ENCODE measurements around the gene GLMP. TPM values are rescaled to one million over a fixed set of nuclear protein-coding genes. Genes with fewer than 3 reads are reported as not detected.

Gene GLMP
- total RNA-seq, 3 donors from 2014 or later (not counting 1 experiment from before 2014, with no cell fraction given), result 22.9 to 29.1 (median 26.8) TPM

DNA sequence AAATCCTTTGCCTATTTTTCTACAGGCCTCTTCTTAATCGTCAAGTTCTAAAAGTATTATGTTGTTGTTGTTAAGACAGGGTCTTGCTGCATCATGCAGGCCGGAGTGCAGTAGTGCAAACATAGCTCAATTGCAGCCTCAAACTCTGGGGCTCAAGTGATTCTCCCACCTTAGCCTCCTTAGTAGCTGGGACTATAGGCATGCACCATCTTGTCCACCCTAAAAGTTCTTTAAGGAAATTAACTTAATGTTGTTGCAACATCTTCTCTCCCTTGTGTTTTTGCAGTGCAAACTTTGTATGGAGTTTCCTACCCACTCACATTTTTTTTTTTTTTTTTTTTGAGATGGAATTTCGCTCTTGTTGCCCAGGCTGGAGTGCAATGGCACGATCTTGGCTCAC lies 7.8 kb upstream of the GLMP start:
- Histone ChIP-seq H3K9me3 (ENCODE audit: control insufficient read depth, insufficient read depth, low read length) (no peaks in the 10 kb centered on the region), H3K27me3 (ENCODE audit: control insufficient read depth, insufficient read depth, low read length) (no peaks in the 10 kb centered on the region), H3K27ac (ENCODE audit: low read length) (no peak overlapping the region), H3K4me3 (ENCODE audit: low read length) (no peak overlapping the region), H3K4me1 (ENCODE audit: control insufficient read depth, insufficient read depth, low read length) (no peaks in the 10 kb centered on the region), H3K36me3 (ENCODE audit: control insufficient read depth, insufficient read depth, low read length) (peaks cover 7% of the 10 kb centered on the region)
- no peak for ATAC-seq
- no peak for TF ChIP-seq CTCF (IDR thresholded peaks at IDR 0.05)
- H3K4me3 Mint-ChIP-seq, result no peak overlapping the region
- H3K36me3 Mint-ChIP-seq, result peaks cover 5% of the 10 kb centered on the region
- H3K27ac Mint-ChIP-seq, result no peak overlapping the region
- H3K4me1 Mint-ChIP-seq, result no peaks in the 10 kb centered on the region
- no peaks in the 10 kb centered on the region for H3K9me3 Mint-ChIP-seq
- WGBS (ENCODE audit: insufficient coverage), result 97% methylated on average over 3 of the region's 4 CpGs
- DNase-seq, result no peak
- no peaks in the 10 kb centered on the region for H3K27me3 Mint-ChIP-seq (ENCODE audit: low read depth in 2 of 2)
- intact Hi-C loops (cut with micrococcal nuclease), result no loop called here

DNA sequence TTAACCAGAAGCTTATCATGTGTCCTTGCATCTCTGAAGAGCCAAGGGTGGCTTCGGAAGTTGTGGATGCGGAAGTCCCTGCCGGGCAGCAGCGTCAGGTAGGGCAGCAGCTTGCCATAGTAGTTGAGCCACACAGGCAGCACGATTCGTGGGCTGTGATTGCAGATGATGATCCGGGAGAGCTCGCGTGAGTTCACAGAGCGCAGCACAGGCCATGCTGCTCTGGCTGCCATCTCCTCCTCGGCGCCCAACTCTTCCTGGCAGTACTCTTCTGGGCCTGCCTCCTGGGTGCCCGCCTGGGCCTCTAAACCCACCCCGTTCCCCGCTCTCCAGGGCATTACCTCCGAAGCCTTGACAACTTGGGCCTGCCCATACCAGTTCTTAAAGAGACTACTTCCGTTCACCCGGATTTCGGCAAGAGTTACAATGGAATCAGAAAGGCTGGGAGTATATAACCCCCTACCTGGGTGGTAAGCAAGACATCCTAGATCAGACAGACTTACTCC lies 3.4 kb upstream of the GLMP start, which contains the start of gene VHLL:
TSS of gene VHLL (minus strand) at position 456 of the 506 bp plus-strand sequence. CDS start at position 338, 118 bp downstream.
- Histone ChIP-seq H3K27ac (ENCODE audit: low read length) (no peak within 1 kb of the TSS), H3K27me3 (ENCODE audit: control insufficient read depth, insufficient read depth, low read length) (no peaks in the 10 kb centered on the region), H3K36me3 (ENCODE audit: control insufficient read depth, insufficient read depth, low read length) (no peaks in the 10 kb centered on the region), H3K4me3 (ENCODE audit: low read length) (no peak within 1 kb of the TSS), H3K4me1 (ENCODE audit: control insufficient read depth, insufficient read depth, low read length) (peaks cover 12% of the 10 kb centered on the region), H3K9me3 (ENCODE audit: control insufficient read depth, insufficient read depth, low read length) (no peaks in the 10 kb centered on the region)
- H3K27me3 Mint-ChIP-seq (ENCODE audit: low read depth in 2 of 2), result no peaks in the 10 kb centered on the region
- H3K36me3 Mint-ChIP-seq, result no peaks in the 10 kb centered on the region
- ATAC-seq (no peak), DNase-seq (no peak)
- no peaks in the 10 kb centered on the region for H3K9me3 Mint-ChIP-seq
- no peak within 1 kb of the TSS for H3K27ac Mint-ChIP-seq
- intact Hi-C loops (cut with micrococcal nuclease), result no loop called here
- H3K4me1 Mint-ChIP-seq, result peaks cover 6 to 20% of the 10 kb centered on the region in 2 donors
- H3K4me3 Mint-ChIP-seq, result no peak within 1 kb of the TSS
- TF ChIP-seq CTCF (IDR thresholded peaks at IDR 0.05), result no peak
- 96% methylated on average over 19 of the region's 19 CpGs for WGBS (ENCODE audit: insufficient coverage)

- Mint-ChIP-seq H3K27ac (no peak overlapping the region), H3K27me3 (ENCODE audit: low read depth in 2 of 2) (no peaks in the 10 kb centered on the region), H3K4me3 (no peak overlapping the region), H3K4me1 (peaks cover 6 to 32% of the 10 kb centered on the region in 2 donors), H3K9me3 (no peaks in the 10 kb centered on the region), H3K36me3 (no peaks in the 10 kb centered on the region)
- peaks cover 24% of the 10 kb centered on the region for H3K4me1 ChIP-seq (ENCODE audit: control insufficient read depth, insufficient read depth, low read length)
- DNase-seq (no peak), ATAC-seq (no peak)
- TF ChIP-seq CTCF (IDR thresholded peaks at IDR 0.05), result no peak
- H3K27ac ChIP-seq (ENCODE audit: low read length), result no peak overlapping the region
- no peaks in the 10 kb centered on the region for H3K9me3 ChIP-seq (ENCODE audit: control insufficient read depth, insufficient read depth, low read length)
- 96% methylated on average over 8 of the region's 9 CpGs for WGBS (ENCODE audit: insufficient coverage)
- H3K27me3 ChIP-seq (ENCODE audit: control insufficient read depth, insufficient read depth, low read length), result no peaks in the 10 kb centered on the region
- H3K4me3 ChIP-seq (ENCODE audit: low read length), result no peak overlapping the region
- H3K36me3 ChIP-seq (ENCODE audit: control insufficient read depth, insufficient read depth, low read length), result no peaks in the 10 kb centered on the region
- intact Hi-C loops (cut with micrococcal nuclease), result no loop called here
Measured at GRCh38 chr1:156293895-156294294, 1.6 kb downstream of the GLMP start.

GRCh38 chr1:156293098-156293434 lies 2.4 kb downstream of the GLMP start:
- Mint-ChIP-seq H3K9me3 (no peaks in the 10 kb centered on the region), H3K4me1 (peaks cover 6 to 32% of the 10 kb centered on the region in 2 donors)
- peaks cover 2% of the 10 kb centered on the region for H3K36me3 ChIP-seq (ENCODE audit: control insufficient read depth, insufficient read depth, low read length)

More at GRCh38 chr1:156293098-156293434, 2.4 kb downstream of the GLMP start:
- Histone ChIP-seq H3K4me3 (ENCODE audit: low read length) (no peak overlapping the region), H3K9me3 (ENCODE audit: control insufficient read depth, insufficient read depth, low read length) (no peaks in the 10 kb centered on the region), H3K27me3 (ENCODE audit: control insufficient read depth, insufficient read depth, low read length) (no peaks in the 10 kb centered on the region), H3K4me1 (ENCODE audit: control insufficient read depth, insufficient read depth, low read length) (peaks cover 24% of the 10 kb centered on the region), H3K27ac (ENCODE audit: low read length) (no peak overlapping the region)
- Mint-ChIP-seq H3K27me3 (ENCODE audit: low read depth in 2 of 2) (no peaks in the 10 kb centered on the region), H3K36me3 (no peaks in the 10 kb centered on the region), H3K4me3 (peak overlapping the region; percentile 22), H3K27ac (peak overlapping the region in 1 of 2 donors; percentile 88)
- no peak for DNase-seq
- no peak for TF ChIP-seq CTCF (IDR thresholded peaks at IDR 0.05)
- intact Hi-C loops (cut with micrococcal nuclease), result no loop called here
- ATAC-seq, result no peak
- WGBS (ENCODE audit: insufficient coverage), result 100% methylated on average over 8 of the region's 8 CpGs
